NCI-H446 (cell line): ENCODE results near the gene OR51B4.
"Not testable (repeated sequence)": the region's sequence is repeated elsewhere in the genome, so short reads cannot be mapped to it uniquely, and the experiment has no call there.

Experiments used
- DNase-seq, 2 experiments: peaks; one replicate each; lab custom pipeline; 2025; lab: John Stamatoyannopoulos, UW

Gene OR51B4, protein sequence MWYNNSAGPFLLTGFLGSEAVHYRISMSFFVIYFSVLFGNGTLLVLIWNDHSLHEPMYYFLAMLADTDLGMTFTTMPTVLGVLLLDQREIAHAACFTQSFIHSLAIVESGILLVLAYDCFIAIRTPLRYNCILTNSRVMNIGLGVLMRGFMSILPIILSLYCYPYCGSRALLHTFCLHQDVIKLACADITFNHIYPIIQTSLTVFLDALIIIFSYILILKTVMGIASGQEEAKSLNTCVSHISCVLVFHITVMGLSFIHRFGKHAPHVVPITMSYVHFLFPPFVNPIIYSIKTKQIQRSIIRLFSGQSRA

DNA sequence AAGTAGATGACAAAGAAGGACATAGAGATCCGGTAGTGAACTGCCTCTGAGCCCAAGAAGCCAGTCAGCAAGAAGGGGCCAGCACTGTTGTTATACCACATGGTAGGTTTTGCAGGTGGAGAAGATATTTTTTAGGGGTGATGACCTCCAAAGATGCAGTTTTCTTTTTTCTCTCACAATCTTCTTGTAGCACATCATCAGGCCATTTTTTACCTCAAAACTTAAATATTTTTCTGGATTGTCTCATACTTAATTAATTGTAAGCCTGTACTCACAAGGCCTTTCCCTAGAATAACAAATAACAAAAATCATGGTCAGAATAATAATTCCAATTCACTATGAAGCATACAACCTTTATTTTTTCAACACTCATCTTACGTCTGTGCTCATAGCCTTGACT is at the start of gene OR51B4:
OR51B4 (minus strand) TSS at position 101 of the 400 bp plus-strand sequence; CDS start at position 101, 0 bp downstream.
- DNase-seq, result no peak

DNA sequence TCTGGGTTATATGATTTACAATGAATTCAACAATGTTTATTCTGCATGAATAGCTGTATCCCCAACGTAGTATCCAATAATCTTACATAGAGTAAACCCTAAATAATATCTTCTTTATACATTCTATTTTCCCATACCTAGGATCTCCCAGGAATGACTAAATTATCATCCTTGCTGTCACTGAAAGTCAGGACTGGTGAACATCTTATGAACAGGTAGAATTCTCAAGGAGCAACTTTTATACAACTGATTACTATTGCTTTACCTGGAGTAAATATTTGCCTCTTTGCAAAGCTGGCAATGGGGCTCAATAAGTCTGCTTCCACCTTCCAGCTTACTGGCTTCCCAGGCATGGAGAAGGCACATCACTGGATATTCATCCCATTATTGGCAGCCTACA is 49.5 kb upstream of the OR51B4 start, which contains the start of gene OR51B6:
OR51B6 (plus strand) TSS at position 301 of the 400 bp plus-strand sequence; CDS start at position 301, 0 bp downstream.
- no peak for DNase-seq

GRCh38 chr11:5349550-5349949 is 47.8 kb upstream of the OR51B4 start:
- no peak for DNase-seq

- DNase-seq, result no peak
These were observed 46.9 kb upstream of the OR51B4 start for GRCh38 chr11:5348551-5349194.

DNA sequence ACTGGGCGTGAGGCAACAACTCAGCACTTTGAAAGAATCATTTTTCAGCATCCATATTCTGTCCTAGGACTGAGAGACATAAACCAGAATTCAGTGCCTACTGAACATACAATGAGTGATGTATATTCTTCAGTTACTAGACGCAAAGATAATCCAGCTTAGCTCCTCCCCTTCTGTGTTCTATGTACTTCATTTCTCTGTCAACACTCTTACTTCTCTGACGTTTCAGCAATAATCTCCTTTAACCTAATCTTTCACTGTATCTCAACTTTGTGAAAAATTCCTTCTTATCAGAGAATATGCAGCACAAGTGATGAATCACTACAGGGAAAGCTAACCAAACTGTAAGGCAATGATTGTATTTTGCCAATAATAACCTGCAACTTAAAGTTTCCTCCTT is 44.1 kb upstream of the OR51B4 start:
- no peak for DNase-seq

DNA sequence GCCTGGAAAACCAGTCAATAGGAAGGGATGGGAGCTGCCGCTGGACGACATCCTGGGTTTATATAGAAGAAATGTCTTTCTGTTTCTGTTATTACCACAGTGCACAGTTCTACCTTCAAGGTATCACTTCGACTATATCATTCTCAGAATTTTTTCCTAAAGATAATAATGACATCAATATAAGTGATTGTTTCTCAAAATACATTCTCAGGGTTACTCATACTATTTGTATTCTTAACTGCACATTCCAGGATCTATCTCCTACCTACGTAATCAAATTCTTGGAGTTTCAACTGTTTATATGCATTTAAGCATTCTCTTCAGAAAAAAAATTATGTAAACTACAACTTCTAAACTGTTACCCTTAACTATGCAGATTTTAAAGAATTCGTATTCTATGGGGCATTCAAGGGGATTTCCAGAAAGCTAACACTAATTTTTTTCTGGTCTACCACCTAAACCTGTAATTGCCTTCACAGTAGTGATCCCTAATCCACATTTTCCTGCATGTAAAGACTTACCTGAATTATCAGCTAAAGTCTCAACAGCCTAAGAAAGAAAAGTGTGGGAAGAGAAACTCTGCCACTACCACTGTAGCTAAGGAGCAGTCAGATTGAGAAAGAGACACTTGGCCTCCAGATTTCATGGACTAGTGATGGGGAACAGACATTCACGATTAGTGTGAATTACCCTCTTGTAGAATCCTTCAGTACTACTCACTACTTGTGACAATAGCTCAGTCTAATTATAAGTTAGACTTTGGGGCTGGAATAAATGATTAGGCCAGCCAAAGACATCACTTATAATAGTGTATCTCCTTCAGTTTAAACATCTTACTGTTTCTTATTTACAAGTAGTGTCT is 42.0 kb upstream of the OR51B4 start, which contains the start of gene OR51B5:
OR51B5 (minus strand) TSS at position 51 of the 862 bp plus-strand sequence; CDS start at position 51, 0 bp downstream.
- DNase-seq, result no peak

DNA sequence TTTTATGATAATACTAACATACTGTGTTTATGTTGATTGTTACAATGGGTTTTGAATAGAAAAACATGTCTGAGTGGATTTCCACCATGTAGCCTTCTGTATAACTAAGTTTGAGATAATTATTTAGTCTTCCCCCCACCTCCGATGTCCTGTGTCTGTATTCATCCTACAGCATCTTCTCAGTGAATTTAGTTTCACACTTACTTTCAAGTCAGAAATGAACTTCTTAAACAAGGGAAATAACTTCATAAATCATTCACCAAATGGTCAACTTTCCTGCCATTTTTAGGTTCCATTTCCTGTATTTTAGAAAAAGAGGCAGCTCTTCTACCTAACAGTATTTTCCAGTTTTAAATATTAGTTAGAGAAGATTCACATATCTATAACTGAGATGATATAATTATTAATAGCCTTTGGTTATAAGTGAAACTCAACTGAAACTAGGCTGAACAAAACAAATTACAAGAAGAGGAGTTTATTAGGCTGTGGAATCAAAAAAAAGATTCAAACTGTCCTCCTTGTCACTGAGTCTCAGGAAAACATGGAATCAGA is 38.1 kb upstream of the OR51B4 start:
- no peak for DNase-seq

- DNase-seq, result not testable (repeated sequence)
These were observed 35.5 kb upstream of the OR51B4 start for GRCh38 chr11:5337253-5337652.

GRCh38 chr11:5336331-5336730 is 34.6 kb upstream of the OR51B4 start:
- DNase-seq, result no peak

- no peak for DNase-seq
These were observed 33.4 kb upstream of the OR51B4 start for GRCh38 chr11:5335170-5335569.

DNA sequence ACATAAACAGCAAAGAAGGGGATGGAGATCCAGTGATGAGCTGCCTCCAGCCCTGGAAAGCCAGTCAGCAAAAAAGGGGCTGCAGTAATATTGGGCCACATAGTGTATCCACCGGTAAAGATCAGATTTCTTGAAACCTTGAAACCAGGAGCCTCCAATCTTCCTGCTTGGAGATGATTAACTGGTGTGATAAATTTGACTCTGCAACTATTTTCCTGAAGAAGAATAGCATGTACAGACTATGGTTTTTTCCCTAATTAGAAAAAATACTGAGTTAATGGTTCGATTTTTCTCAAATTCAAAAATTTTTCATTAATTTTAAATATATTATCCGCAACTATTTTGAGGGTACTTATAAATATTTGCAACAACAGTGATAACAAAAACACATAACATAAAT is 22.5 kb upstream of the OR51B4 start, which contains the start of gene OR51B2:
OR51B2 (minus strand) TSS at position 101 of the 400 bp plus-strand sequence; CDS start at position 101, 0 bp downstream.
- no peak for DNase-seq

DNA sequence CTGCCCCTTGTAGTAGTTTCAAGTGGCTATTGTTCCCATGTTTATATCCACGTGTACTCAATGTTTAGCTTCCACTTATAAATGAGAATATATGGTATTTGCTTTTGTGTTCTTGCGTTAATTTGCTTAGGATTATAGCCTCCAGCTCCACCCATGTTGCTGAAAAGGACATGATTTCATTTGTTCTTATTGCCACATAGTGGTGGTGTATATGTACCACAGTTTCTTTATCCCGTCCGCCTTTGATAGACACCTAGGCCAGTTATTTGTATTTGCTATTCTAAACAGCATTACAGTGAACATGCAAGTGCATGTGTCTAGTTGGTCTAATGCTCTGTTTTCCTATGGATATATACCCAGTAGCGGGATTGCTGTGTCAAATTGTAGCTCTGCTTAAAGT is 15.5 kb upstream of the OR51B4 start:
- DNase-seq, result no peak

- not testable (repeated sequence) for DNase-seq
These were observed 11.7 kb upstream of the OR51B4 start for GRCh38 chr11:5313326-5314023.

- DNase-seq, result no peak
These were observed 8.7 kb upstream of the OR51B4 start for GRCh38 chr11:5310423-5310822.

DNA sequence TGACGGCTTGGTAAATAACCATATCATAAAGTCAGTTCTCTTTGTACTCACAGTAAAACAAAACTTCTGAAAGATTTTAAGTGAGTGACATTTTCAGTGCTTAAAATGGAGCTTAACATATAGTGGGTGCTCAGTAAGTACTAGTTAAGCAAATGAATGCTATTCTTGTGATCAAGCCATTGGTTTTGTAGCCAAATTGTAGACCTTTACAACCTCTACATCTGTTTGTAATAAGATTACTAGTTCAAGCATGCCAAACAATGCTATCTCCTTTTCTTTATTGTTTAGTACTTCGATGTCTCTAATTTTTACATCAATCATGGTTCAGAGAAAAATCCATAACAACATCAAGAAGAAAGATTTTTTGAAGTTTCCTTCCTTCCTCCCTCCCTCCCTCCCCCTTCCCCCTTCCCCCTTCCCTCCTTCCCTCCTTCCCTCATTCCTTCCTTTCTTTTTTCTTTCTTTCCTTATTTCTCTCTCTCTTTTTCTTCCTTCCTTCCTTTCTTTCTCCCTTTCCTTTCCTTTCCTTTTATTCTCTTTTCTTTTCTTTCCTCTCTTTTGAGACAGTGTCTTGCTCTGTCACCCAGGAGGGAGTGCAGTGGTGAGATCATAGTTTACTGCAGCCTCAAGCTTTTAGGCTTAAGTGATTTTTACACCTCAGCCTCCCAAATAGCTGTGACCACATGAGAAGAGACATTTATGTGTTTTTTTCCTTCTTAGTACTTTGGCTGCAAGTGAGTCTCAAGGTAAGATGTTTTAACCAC is 5.7 kb upstream of the OR51B4 start:
- DNase-seq, result no peak

GRCh38 chr11:5304046-5304445 is 2.3 kb upstream of the OR51B4 start:
- no peak for DNase-seq

- no peak for DNase-seq
These were observed 1.9 kb upstream of the OR51B4 start for GRCh38 chr11:5303626-5304025.

DNA sequence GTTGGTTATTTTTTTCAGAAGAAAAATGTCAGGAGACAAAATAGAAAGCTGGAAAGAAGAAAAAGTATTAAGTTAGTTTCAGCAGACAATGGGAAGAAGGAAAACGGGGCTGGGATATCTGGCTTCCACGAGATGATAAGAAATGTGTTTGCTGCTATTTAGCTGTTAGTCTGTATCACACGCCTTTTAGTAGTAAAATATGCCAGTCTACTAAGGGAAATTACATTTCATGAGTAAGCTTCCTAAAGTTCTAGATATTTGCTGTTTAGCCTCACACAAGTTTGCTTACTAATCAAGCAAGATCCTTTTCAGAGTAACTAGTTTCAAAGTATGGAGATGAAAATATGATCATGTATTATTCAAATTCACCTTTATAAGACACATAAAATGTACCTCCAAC is 1.5 kb downstream of the OR51B4 start:
- DNase-seq, result no peak

DNA sequence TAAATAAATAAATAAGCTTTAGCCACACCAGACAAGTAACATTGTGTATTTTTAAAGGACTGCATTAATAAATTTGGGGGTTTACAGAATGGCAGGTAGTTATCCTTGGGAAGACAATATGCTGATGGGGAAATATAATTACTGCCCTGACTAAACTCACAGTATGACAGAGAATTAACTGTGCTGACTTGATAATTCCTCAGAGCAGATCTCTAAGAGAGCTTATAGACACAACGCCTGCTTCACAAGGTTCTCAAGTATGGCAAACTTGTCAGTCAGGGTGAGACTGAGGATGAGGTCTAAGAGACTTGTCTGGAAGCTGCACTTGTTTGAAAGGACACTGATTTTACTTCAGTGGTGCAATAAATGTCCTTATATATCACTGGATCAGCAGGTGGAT is 3.3 kb downstream of the OR51B4 start:
- DNase-seq, result no peak

GRCh38 chr11:5297721-5298323 is 3.9 kb downstream of the OR51B4 start:
- DNase-seq, result no peak
